ENCODE measurements around the gene NLRP9.

NLRP9 gene

DNA sequence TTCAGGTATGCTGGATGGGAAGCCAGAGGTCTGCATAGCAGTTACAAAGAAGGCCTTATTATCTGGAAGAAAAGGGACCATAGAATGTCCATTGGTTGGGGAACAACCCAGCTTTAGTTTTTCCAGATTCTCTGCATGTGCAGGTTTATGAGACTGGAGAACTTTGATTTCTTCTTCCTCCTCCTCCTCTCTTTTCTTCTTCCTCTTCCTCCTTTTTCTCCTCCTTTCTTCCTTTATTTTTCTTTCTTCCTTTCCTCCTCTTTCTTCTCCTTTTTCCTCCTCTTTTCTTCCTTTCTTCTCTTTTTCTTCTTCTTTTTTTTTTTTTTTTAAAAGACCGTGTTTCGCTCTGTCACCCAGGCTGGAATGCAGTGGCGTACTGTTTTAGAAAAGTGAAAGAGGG is 32.2 kb downstream of the NLRP9 start:
- DNase-seq (ENCODE audit: low read depth in 1 of 2, low spot score in 1 of 2) = no peak
- H3K27ac ChIP-seq (replicated peaks) = no peak overlapping the region
- no peak overlapping the region for H3K4me3 ChIP-seq (replicated peaks; ENCODE audit: insufficient read depth, low read length)
- no peaks in the 10 kb centered on the region for H3K27me3 ChIP-seq (ENCODE audit: insufficient read depth, poor library complexity, severe bottlenecking)
- TF ChIP-seq GABPA (IDR thresholded peaks at IDR 0.05; ENCODE audit: low read depth) (no peak), SPI1 (IDR thresholded peaks at IDR 0.05; ENCODE audit: borderline replicate concordance, low read depth) (no peak), CTCF (IDR thresholded peaks at IDR 0.05; ENCODE audit: insufficient read depth, low read length) (no peak), POLR2AphosphoS5 (IDR thresholded peaks at IDR 0.05; ENCODE audit: low read depth) (no peak)
- TF ChIP-seq, protein P1, sequence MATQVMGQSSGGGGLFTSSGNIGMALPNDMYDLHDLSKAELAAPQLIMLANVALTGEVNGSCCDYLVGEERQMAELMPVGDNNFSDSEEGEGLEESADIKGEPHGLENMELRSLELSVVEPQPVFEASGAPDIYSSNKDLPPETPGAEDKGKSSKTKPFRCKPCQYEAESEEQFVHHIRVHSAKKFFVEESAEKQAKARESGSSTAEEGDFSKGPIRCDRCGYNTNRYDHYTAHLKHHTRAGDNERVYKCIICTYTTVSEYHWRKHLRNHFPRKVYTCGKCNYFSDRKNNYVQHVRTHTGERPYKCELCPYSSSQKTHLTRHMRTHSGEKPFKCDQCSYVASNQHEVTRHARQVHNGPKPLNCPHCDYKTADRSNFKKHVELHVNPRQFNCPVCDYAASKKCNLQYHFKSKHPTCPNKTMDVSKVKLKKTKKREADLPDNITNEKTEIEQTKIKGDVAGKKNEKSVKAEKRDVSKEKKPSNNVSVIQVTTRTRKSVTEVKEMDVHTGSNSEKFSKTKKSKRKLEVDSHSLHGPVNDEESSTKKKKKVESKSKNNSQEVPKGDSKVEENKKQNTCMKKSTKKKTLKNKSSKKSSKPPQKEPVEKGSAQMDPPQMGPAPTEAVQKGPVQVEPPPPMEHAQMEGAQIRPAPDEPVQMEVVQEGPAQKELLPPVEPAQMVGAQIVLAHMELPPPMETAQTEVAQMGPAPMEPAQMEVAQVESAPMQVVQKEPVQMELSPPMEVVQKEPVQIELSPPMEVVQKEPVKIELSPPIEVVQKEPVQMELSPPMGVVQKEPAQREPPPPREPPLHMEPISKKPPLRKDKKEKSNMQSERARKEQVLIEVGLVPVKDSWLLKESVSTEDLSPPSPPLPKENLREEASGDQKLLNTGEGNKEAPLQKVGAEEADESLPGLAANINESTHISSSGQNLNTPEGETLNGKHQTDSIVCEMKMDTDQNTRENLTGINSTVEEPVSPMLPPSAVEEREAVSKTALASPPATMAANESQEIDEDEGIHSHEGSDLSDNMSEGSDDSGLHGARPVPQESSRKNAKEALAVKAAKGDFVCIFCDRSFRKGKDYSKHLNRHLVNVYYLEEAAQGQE (IDR thresholded peaks at IDR 0.05; ENCODE audit: insufficient replicate concordance, low read depth) = no peak

DNA sequence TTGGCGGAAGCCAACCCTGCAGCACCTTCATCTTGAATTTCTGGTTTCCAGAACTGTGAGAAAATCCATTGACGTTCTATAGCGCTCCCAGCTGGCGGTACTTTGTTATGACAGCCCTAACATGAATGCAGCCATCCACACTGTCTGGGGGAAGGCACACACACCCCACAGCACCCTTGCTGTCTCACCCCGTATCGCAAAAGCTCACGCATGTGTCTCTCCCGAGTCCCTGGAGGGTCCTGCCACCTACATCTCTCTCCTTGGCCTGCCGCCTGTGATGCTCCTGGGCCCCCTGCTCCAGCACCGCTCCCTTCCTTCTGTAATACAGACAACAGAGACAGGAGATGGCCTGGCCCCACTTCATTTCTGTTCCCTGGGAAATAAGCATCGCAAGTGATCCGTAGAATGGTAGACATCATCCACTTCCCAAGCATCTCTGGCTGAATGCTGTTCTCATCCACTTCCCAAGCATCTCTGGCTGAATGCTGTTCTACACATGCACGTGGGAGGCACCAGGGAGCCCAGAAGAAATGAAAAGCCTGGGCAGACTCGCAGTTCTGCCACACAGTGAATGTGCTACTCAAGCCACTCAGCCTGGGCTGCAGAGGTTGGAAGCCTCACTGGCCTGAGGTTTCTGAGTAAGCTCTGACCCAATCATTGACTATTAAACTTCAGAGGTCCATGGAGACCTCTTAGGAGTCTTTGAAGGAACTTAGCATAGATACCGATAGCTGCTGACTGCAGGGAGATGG is 33.5 kb downstream of the NLRP9 start:
- no peaks in the 10 kb centered on the region for H3K27me3 ChIP-seq (ENCODE audit: insufficient read depth, poor library complexity, severe bottlenecking)
- no peak overlapping the region for H3K4me3 ChIP-seq (replicated peaks; ENCODE audit: insufficient read depth, low read length)
- H3K27ac ChIP-seq (replicated peaks) = no peak overlapping the region
- TF ChIP-seq POLR2AphosphoS5 (IDR thresholded peaks at IDR 0.05; ENCODE audit: low read depth) (no peak), SPI1 (IDR thresholded peaks at IDR 0.05; ENCODE audit: borderline replicate concordance, low read depth) (no peak), CTCF (IDR thresholded peaks at IDR 0.05; ENCODE audit: insufficient read depth, low read length) (no peak)
- no peak for DNase-seq (ENCODE audit: low read depth in 1 of 2, low spot score in 1 of 2)

- Histone ChIP-seq H3K4me3 (replicated peaks; ENCODE audit: insufficient read depth, low read length) (no peak overlapping the region), H3K27ac (replicated peaks) (no peak overlapping the region), H3K27me3 (ENCODE audit: insufficient read depth, poor library complexity, severe bottlenecking) (no peaks in the 10 kb centered on the region)
- peak; percentile 35 for TF ChIP-seq CTCF (IDR thresholded peaks at IDR 0.05; ENCODE audit: insufficient read depth, low read length)
- no peak for TF ChIP-seq GABPA (IDR thresholded peaks at IDR 0.05; ENCODE audit: low read depth)
- TF ChIP-seq, protein P1 (IDR thresholded peaks at IDR 0.05; ENCODE audit: insufficient replicate concordance, low read depth) = no peak
- no peak for TF ChIP-seq POLR2AphosphoS5 (IDR thresholded peaks at IDR 0.05; ENCODE audit: low read depth)
- DNase-seq (ENCODE audit: low read depth in 1 of 2, low spot score in 1 of 2) = peak in 1 of 2 experiments; percentile 28
These were observed 34.4 kb downstream of the NLRP9 start for GRCh38 chr19:55703790-55704215.

Data from HL-60 (cell line).